HEK293T (cell line): ENCODE data around the gene GNB5.
A peak's percentile ranks its signal among the peaks of the same experiment; 100 is the strongest.

Source experiments
- CTCF ChIA-PET: fragments of 350-600 bp; formaldehyde crosslinking; extraction: SDS; loops from one replicate; lab custom pipeline; 2021; ENCODE audit warnings: antibody characterized with exemption, inconsistent platforms; lab: Yijun Ruan, JAX
- POLR2A ChIA-PET: fragments of 350-600 bp; formaldehyde crosslinking; extraction: SDS; loops from one replicate; lab custom pipeline; 2020; ENCODE audit warnings: antibody characterized with exemption, inconsistent platforms; lab: Yijun Ruan, JAX
- DNase-seq: peaks from one replicate; pipeline ENCODE4 v3.0.0; 2012; ENCODE audit warnings: mixed read lengths; ENCODE audit errors: extremely low spot score
- ARNT ChIP-seq: fragments of 450-650 bp; IDR thresholded peaks from 2 replicates; pipeline ENCODE4 v1.6.1; 2017; ENCODE audit warnings: mild to moderate bottlenecking
- BHLHE40 ChIP-seq: fragments of 450-650 bp; IDR thresholded peaks from 2 replicates; pipeline ENCODE4 v1.6.1; 2016; ENCODE audit warnings: mild to moderate bottlenecking, moderate library complexity, borderline replicate concordance
- CTBP1 ChIP-seq: fragments of 450-650 bp; IDR thresholded peaks from 2 replicates; pipeline ENCODE4 v1.6.1; 2016; ENCODE audit warnings: borderline replicate concordance
- ELF4 ChIP-seq: fragments of 450-650 bp; IDR thresholded peaks from 2 replicates; pipeline ENCODE4 v1.6.1; 2017; ENCODE audit warnings: antibody characterized with exemption
- FOXA1 ChIP-seq: fragments of 450-650 bp; IDR thresholded peaks from 2 replicates; pipeline ENCODE4 v1.6.1; 2016; ENCODE audit warnings: mild to moderate bottlenecking
- FOXK2 ChIP-seq: fragments of 450-650 bp; IDR thresholded peaks from 2 replicates; pipeline ENCODE4 v1.6.1; 2016; ENCODE audit warnings: mild to moderate bottlenecking
- FOXM1 ChIP-seq: fragments of 450-650 bp; IDR thresholded peaks from 2 replicates; pipeline ENCODE4 v1.6.1; 2017; ENCODE audit warnings: mild to moderate bottlenecking, borderline replicate concordance
- HDGF ChIP-seq: fragments of 450-650 bp; IDR thresholded peaks from 2 replicates; pipeline ENCODE4 v1.6.1; 2017; ENCODE audit warnings: antibody characterized with exemption, borderline replicate concordance
- L3MBTL2 ChIP-seq: fragments of 450-650 bp; conservative IDR thresholded peaks from 2 replicates; pipeline ENCODE4 v1.6.1; 2016; ENCODE audit warnings: mild to moderate bottlenecking
- LEF1 ChIP-seq: fragments of 450-650 bp; IDR thresholded peaks from 2 replicates; pipeline ENCODE4 v1.6.1; 2017; ENCODE audit warnings: mild to moderate bottlenecking, borderline replicate concordance
- NFRKB ChIP-seq: fragments of 450-650 bp; IDR thresholded peaks from 2 replicates; pipeline ENCODE4 v1.6.1; 2016; ENCODE audit warnings: mild to moderate bottlenecking, moderate library complexity
- PKNOX1 ChIP-seq: fragments of 450-650 bp; IDR thresholded peaks from 2 replicates; pipeline ENCODE4 v1.6.1; 2016
- SP1 ChIP-seq: fragments of 450-650 bp; IDR thresholded peaks from 2 replicates; pipeline ENCODE4 v1.6.1; 2017
- SUZ12 ChIP-seq: fragments of 450-650 bp; IDR thresholded peaks from 2 replicates; pipeline ENCODE4 v1.6.1; 2016; ENCODE audit warnings: mild to moderate bottlenecking
- TARDBP ChIP-seq: fragments of 450-650 bp; IDR thresholded peaks from 2 replicates; pipeline ENCODE4 v1.6.1; 2016
- ZNF384 ChIP-seq: fragments of 450-650 bp; IDR thresholded peaks from 2 replicates; pipeline ENCODE4 v1.6.1; 2016

Gene GNB5

GRCh38 chr15:52071570-52071969, 119.6 kb downstream of the GNB5 start:
- POLR2A ChIA-PET: interaction anchor here (1.4 kb wide), 1 partner anchor 26 kb away, joined by 3 read pairs; no protein-coding TSS in a partner anchor
- no peak for DNase-seq
- TF ChIP-seq SUZ12 (no peak), CTBP1 (no peak), FOXA1 (no peak), SP1 (no peak), ARNT (no peak), BHLHE40 (no peak), FOXM1 (no peak), HDGF (no peak), FOXK2 (no peak), L3MBTL2 (no peak), ZNF384 (no peak), TARDBP (no peak), PKNOX1 (no peak), ELF4 (no peak)
- CTCF ChIA-PET: no interaction called here

GRCh38 chr15:52069559-52069958, 121.6 kb downstream of the GNB5 start:
- POLR2A ChIA-PET: interaction anchor here (1.1 kb wide), 1 partner anchor 98 kb away, joined by 4 read pairs; the partner anchor contains the start of gene LEO1
- CTCF ChIA-PET: no interaction called here
- DNase-seq: no peak
- TF ChIP-seq NFRKB (no peak), LEF1 (no peak), ELF4 (no peak), FOXA1 (no peak), CTBP1 (no peak), SUZ12 (no peak), ARNT (no peak), SP1 (no peak), BHLHE40 (no peak), ZNF384 (no peak), L3MBTL2 (no peak), HDGF (no peak)

GRCh38 chr15:52068004-52068615, 123.1 kb downstream of the GNB5 start:
- DNase-seq: no peak
- TF ChIP-seq CTBP1 (no peak), HDGF (no peak), NFRKB (no peak), BHLHE40 (no peak), FOXK2 (no peak), L3MBTL2 (no peak), LEF1 (no peak), FOXA1 (no peak), ELF4 (no peak), TARDBP (no peak), SUZ12 (no peak), SP1 (no peak), FOXM1 (no peak), PKNOX1 (no peak), ARNT (no peak), ZNF384 (no peak)
- ChIA-PET CTCF (no interaction called here), POLR2A (no interaction called here)

GRCh38 chr15:52067545-52067926, 123.7 kb downstream of the GNB5 start:
- no peak for DNase-seq
- TF ChIP-seq ARNT: no peak
- TF ChIP-seq TARDBP: no peak
- TF ChIP-seq FOXA1: no peak
- ChIA-PET CTCF (interaction anchor here (1.5 kb wide), 1 partner anchor 11 kb away, joined by 7 read pairs; no protein-coding TSS in a partner anchor), POLR2A (no interaction called here)

GRCh38 chr15:52066842-52067544, 124.2 kb downstream of the GNB5 start:
- TF ChIP-seq PKNOX1 (peak; percentile 48), NFRKB (no peak)
- ChIA-PET CTCF (interaction anchor here (1.5 kb wide), 1 partner anchor 12 kb away, joined by 7 read pairs; no protein-coding TSS in a partner anchor), POLR2A (no interaction called here)
- no peak for DNase-seq
